Osteoblast (primary cell): ENCODE results near the gene ATPAF2. TPM values are rescaled to one million over a fixed set of nuclear protein-coding genes. Genes with fewer than 3 reads are reported as not detected.

ENCODE experiments used
- DNase-seq: peaks from one replicate; pipeline ENCODE4 v3.0.0; 2011; ENCODE audit warnings: low spot score, mixed read lengths; ENCODE audit not compliant: insufficient read length; ENCODE audit errors: missing footprints
- H2AFZ ChIP-seq: 2 replicates; pipeline ENCODE4 v1.6.0; 2011; ENCODE audit warnings: mild to moderate bottlenecking, low read length
- H3K27ac ChIP-seq: 2 replicates; pipeline ENCODE4 v1.5.1; 2011; ENCODE audit warnings: mild to moderate bottlenecking, low read depth, low read length, moderate library complexity
- H3K27me3 ChIP-seq: 2 replicates; pipeline ENCODE4 v1.6.0; 2012; ENCODE audit warnings: mild to moderate bottlenecking, control low read depth, inconsistent platforms, low read length, moderate library complexity; ENCODE audit not compliant: insufficient read depth
- H3K36me3 ChIP-seq: 2 replicates; pipeline ENCODE4 v1.5.1; 2011; ENCODE audit warnings: mild to moderate bottlenecking, low read length, control low read depth, moderate library complexity; ENCODE audit not compliant: insufficient read depth
- H3K4me1 ChIP-seq: 2 replicates; pipeline ENCODE4 v1.5.1; 2011; ENCODE audit warnings: mild to moderate bottlenecking, low read length, control low read depth, moderate library complexity; ENCODE audit not compliant: insufficient read depth
- H3K4me2 ChIP-seq: 2 replicates; pipeline ENCODE4 v1.6.0; 2011; ENCODE audit warnings: mild to moderate bottlenecking, low read length; ENCODE audit not compliant: insufficient read depth
- H3K4me3 ChIP-seq: fragments of 200-600 bp; sonication (generic); 3 replicates; pipeline ENCODE4 v1.5.1; 2012; ENCODE audit warnings: mild to moderate bottlenecking, low read length, inconsistent platforms; ENCODE audit not compliant: insufficient read depth
- H3K79me2 ChIP-seq: 2 replicates; pipeline ENCODE4 v1.6.0; 2012; ENCODE audit warnings: mild to moderate bottlenecking, low read length, control low read depth, inconsistent platforms; ENCODE audit not compliant: insufficient read depth
- H3K9me3 ChIP-seq: 2 replicates; pipeline ENCODE4 v1.5.1; 2011; ENCODE audit warnings: low read depth, low read length, control low read depth
- H4K20me1 ChIP-seq: 2 replicates; pipeline ENCODE4 v1.6.0; 2012; ENCODE audit warnings: mild to moderate bottlenecking, low read length, control low read depth; ENCODE audit not compliant: insufficient read depth
- total RNA-seq: library from RNA; depleted of rRNA; stranded (reverse); fragments of >200 nt; gene quantifications from 2 replicates; pipeline ENCODE4 v1.2.3, GENCODE V29; 2012
- TF ChIP-seq, protein P1 (sequence below): IDR thresholded peaks from 2 replicates; pipeline ENCODE4 v1.5.1; 2011; ENCODE audit warnings: mild to moderate bottlenecking, low read depth, low read length, moderate library complexity; ENCODE audit errors: extremely low read depth

The ATPAF2 gene
- total RNA-seq, 1 donor = 20.3 TPM

DNA sequence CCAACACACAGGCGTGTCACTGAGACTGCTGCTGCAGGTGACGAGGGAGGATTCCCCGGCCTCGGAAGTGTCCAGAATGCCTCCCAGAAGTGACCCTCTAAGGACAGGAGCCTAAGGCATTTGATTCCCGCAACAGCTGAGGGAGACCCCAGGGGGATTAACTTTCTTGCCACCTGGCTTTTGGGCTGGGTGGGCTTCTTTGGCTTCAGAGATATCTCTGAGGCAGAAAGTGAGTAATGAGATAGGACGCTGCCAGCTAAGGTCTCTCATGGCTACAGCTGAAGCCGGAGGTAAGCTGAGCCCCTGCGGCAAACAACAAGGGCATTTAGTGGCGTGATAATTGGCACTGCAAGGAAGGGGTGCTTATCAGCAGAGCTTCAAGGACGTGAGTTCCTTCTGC, 49.4 kb downstream of the ATPAF2 start:
- Histone ChIP-seq H3K36me3 (no peaks in the 10 kb centered on the region), H3K79me2 (no peaks in the 10 kb centered on the region), H4K20me1 (no peaks in the 10 kb centered on the region), H3K27ac (no peak overlapping the region), H3K27me3 (no peaks in the 10 kb centered on the region), H3K4me1 (peaks cover 10% of the 10 kb centered on the region), H3K4me3 (no peak overlapping the region), H3K9me3 (no peaks in the 10 kb centered on the region), H3K4me2 (no peak overlapping the region), H2AFZ (no peak overlapping the region)
- no peak for DNase-seq
- TF ChIP-seq, protein P1, sequence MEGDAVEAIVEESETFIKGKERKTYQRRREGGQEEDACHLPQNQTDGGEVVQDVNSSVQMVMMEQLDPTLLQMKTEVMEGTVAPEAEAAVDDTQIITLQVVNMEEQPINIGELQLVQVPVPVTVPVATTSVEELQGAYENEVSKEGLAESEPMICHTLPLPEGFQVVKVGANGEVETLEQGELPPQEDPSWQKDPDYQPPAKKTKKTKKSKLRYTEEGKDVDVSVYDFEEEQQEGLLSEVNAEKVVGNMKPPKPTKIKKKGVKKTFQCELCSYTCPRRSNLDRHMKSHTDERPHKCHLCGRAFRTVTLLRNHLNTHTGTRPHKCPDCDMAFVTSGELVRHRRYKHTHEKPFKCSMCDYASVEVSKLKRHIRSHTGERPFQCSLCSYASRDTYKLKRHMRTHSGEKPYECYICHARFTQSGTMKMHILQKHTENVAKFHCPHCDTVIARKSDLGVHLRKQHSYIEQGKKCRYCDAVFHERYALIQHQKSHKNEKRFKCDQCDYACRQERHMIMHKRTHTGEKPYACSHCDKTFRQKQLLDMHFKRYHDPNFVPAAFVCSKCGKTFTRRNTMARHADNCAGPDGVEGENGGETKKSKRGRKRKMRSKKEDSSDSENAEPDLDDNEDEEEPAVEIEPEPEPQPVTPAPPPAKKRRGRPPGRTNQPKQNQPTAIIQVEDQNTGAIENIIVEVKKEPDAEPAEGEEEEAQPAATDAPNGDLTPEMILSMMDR = no peak

DNA sequence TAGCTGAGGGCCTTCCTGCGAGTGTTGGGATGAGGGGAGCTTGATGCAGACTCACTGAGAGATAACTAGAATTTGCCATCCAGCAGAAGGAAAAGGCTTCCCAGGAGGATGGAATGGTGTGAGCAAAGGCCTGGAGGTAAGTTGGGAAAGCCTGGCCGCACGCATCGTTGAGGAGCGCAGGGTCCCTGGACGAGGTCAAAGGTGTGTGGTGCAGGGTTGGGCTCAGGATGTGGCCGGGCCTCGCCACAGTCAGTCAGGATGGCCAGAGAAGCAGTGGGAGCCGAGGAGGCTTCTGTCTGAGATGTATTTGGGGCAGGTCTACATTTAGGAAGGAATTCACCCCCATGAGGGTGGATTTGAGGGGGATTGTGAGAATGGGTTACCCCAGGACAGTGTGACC, 49.9 kb downstream of the ATPAF2 start:
- H3K36me3 ChIP-seq = no peaks in the 10 kb centered on the region

DNA sequence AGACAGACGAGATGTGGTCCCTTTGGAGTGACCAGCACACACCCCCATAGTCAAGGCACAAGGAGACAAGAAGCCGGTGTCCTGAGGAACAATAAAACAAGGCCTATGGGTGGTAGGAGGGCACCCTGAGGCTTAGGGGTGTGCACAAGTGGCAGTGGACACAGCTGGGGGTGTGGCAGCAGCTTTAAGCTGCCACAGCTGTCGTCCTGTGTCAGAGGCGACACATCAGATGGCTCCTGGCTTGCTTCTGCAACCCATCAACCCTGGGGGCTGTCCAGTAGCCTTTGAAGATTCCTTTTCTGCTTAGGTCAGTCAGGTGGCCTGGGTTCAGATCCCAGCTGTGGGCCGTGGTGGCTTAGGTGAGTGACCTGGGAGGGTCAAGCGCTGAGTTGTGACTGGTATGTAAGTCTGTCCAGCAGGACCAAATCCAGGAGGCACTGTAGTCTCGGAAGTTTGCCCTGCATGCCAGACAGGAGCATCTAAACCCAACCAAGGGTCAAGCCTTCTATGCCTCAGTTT, 50.5 kb downstream of the ATPAF2 start:
- H3K4me3 ChIP-seq = no peak overlapping the region
- no peaks in the 10 kb centered on the region for H3K79me2 ChIP-seq
- TF ChIP-seq, protein P1 = no peak
- H3K9me3 ChIP-seq = no peaks in the 10 kb centered on the region
- no peak overlapping the region for H3K27ac ChIP-seq
- peaks cover 10% of the 10 kb centered on the region for H3K4me1 ChIP-seq
- H3K27me3 ChIP-seq = no peaks in the 10 kb centered on the region
- H3K36me3 ChIP-seq = no peaks in the 10 kb centered on the region
- H4K20me1 ChIP-seq = no peaks in the 10 kb centered on the region
- DNase-seq = no peak
- no peak overlapping the region for H3K4me2 ChIP-seq
- no peak overlapping the region for H2AFZ ChIP-seq

More for the DNA sequence above, 49.9 kb downstream of the ATPAF2 start:
- no peak for DNase-seq
- Histone ChIP-seq H4K20me1 (no peaks in the 10 kb centered on the region), H3K79me2 (no peaks in the 10 kb centered on the region), H3K4me3 (no peak overlapping the region), H3K4me2 (no peak overlapping the region), H3K4me1 (peaks cover 10% of the 10 kb centered on the region), H3K9me3 (no peaks in the 10 kb centered on the region), H3K27ac (no peak overlapping the region), H3K27me3 (no peaks in the 10 kb centered on the region), H2AFZ (no peak overlapping the region)
- TF ChIP-seq, protein P1 = no peak

GRCh38 chr17:17987901-17988300, 51.1 kb downstream of the ATPAF2 start:
- TF ChIP-seq, protein P1 = no peak
- Histone ChIP-seq H3K4me2 (no peak overlapping the region), H3K4me1 (peaks cover 10% of the 10 kb centered on the region), H3K9me3 (no peaks in the 10 kb centered on the region), H4K20me1 (no peaks in the 10 kb centered on the region), H3K27ac (no peak overlapping the region), H3K27me3 (no peaks in the 10 kb centered on the region), H3K36me3 (no peaks in the 10 kb centered on the region), H3K79me2 (no peaks in the 10 kb centered on the region), H2AFZ (no peak overlapping the region), H3K4me3 (no peak overlapping the region)
- no peak for DNase-seq
